GM10847 (cell line): Measurements from ENCODE around the gene RGS2.

Experiments used
- POLR2A ChIP-seq: IDR thresholded peaks from 2 replicates; pipeline ENCODE4 v1.6.1; 2011; ENCODE audit not compliant: insufficient read length; ENCODE audit errors: extremely low read depth

Gene RGS2, protein sequence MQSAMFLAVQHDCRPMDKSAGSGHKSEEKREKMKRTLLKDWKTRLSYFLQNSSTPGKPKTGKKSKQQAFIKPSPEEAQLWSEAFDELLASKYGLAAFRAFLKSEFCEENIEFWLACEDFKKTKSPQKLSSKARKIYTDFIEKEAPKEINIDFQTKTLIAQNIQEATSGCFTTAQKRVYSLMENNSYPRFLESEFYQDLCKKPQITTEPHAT

DNA sequence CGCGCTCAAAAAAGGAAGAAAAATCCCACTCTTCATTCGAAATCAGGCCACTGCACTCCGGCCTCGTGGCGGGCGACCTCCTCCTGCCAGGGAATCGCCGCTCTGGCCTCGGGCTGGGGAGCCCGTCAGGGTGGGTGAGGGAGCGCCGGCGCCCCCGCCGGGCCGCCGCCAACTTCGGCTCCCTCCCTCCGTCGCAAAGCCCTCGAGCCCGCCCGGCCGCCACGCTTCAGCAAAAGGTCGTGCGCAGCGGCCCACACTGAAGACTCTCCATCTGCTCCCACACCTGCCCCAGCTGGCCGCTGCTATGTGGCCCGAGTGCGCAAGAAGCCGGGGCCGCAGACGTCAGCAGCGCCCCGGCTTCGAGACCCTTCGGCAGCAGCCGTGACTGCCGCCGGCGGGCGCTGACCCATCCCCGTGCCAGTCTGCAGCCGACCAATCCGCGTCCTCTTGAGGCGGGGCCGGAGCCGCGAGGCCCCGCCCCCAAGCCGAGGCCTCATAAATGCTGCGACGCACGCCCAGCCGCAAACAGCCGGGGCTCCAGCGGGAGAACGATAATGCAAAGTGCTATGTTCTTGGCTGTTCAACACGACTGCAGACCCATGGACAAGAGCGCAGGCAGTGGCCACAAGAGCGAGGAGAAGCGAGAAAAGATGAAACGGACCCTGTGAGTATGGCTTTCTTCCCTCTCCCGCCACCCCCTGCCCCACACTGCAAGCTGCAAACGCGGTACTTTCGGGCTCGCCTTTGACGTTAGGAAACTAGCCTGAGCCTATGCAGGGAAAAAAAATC lies at the start of gene RGS2:
RGS2 (plus strand) TSS at position 522 of the 789 bp plus-strand sequence; CDS start at position 555, 33 bp downstream.
- TF ChIP-seq POLR2A: peak; percentile 98

DNA sequence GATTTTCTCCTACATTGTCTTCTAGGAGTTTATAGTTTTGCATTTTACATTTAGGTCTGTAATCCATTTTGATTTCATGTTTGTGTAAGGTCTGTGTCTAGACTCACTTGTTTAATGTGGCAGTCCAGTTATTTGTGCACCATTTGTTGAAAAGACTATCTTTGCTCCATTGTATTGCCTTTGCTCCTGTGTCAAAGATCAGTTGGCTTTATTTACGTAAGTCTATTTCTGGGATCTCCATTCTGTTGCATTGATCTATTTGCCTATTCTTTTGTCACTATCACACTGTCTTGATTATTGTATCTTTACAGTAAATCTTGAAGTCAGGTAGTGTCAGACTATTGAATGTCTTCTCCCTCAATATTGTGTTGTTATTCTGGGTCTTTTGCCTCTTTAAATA lies 49.7 kb upstream of the RGS2 start:
- no peak for TF ChIP-seq POLR2A

DNA sequence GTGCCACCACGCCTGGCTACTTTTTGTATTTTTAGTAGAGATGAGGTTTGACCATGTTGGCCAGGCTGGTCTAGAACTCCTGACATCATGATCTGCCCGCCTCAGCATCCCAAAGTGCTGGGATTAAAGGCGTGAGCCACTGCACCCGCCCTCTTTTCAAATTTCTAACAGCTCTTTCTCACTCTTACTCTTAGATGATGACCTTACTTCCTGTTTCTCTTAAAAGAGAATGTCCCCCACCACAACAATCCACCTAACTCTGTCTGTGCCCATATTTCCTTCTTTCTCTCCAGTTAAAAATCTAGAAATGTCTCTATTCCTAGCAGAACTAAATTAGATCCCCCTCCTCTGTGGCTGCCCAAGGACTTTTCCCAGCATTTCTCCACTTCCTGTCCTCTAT lies 46.6 kb upstream of the RGS2 start:
- TF ChIP-seq POLR2A: no peak

DNA sequence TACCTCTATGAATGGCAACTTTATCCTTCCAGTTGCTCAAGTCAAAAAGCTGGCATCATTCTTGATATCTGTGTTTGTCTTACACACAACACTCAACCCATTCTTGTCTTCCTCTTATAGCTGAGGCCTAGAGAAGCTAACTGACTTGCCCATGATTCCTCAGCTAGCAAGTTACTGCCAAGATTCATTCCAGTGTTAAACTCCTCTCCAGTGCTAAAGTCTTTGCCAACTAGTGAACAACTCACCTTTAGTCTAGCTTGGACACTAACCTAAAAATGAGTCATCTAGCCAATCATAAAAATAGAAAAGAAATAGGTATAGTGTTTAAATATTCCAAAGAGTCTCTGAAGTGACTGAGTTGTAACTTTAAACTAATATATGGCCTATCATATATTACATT lies 45.6 kb upstream of the RGS2 start:
- no peak for TF ChIP-seq POLR2A

DNA sequence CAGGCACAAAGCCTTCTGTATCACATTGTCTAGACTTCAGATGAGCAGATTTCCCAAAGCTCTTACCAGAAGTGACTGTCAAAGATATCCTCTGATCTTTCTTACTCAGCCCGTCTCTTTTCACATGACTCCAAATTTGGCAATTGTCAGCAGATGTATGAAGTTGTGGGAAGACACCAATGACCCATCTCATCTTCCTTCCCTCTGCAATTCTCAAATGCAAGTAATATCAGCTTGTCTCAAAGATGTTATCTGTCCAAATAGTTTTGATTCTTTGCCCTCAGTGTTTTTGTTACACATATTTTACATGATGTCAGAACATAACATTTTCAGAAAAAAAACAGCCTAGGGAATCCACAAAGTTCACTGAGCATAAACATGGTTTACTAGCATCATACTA lies 45.1 kb upstream of the RGS2 start:
- no peak for TF ChIP-seq POLR2A

DNA sequence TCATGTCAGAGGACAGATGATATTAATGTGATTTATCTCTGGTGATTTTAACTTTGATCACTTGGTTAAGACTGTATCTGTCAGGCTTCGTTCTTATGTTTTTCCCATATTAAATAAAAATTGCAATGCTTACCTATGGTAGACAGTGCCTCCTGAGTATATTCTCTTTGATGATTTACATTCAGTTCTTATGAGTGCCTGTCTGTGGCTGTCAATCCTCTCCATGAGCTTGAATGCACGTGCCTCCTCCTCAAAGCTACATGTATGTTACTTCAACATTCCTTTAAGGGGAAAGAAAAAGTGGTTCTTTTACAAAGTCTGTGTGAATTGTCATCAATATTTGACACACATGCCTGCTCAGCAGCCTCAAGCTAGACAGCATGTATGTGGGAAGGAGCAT lies 44.2 kb upstream of the RGS2 start:
- no peak for TF ChIP-seq POLR2A

DNA sequence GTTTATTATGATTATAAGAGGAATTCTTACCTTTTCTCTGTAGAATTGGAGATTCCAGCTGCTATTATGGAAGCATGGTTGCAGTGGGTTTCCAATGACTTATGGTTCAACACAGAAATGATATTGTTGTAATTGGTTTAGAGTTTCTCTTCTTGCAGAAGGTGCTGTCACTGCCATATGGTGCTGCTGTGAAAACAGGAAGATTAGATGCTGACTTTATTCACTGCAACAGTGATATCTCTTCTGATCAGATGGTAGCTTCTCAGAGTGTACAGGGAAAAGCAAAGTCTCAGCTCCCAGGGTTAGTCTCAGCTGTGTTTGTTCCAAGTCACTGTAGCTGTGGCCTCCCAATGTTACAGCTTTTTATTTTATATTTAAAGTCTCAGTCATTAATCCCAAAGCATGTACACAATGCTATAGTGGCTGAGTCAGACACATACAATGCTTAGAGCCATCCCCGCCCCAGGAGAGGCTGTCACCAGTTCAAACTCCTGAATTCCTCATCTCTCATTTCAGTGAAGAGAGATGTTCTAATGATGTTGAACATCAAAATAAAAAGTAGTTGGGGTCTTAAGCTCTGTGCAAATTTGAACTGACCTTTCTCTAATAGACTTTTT lies 42.7 kb upstream of the RGS2 start:
- no peak for TF ChIP-seq POLR2A

DNA sequence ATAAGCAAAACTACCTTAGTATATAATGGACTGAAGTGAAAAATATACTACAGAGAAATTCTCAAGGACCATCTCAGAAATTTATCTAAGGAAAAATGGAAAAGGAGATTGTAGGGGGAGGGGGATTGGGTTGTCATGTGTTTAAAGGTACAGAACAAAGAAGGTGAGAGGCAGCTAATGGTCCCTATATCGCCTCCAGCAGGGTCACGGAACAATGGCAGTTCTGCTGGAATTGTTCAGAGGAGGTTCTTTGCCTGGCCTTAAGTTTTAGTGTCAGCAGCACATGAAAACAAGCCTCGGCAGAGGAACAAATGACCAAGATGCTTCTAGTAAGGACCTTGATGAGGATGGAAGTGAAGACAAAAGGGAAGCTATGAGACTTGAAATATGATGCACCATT lies 42.0 kb upstream of the RGS2 start:
- no peak for TF ChIP-seq POLR2A

DNA sequence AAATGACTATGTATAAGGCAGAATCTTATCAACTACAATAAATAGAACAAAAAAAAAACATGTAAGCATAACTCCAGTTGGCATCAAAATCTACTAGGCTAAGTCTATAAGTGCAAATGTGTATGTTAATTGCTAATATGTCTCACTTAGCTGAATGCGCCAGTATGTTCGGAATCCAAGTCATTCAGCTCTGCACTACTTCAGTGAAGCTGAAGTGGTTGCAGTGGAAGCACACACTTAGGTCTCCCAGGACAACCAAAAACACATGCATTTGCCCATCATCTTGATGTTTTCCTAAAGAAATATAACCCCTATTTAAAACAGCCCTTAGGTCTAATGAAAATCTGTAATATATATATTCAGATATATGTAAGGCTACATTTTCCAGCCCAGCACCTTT lies 41.0 kb upstream of the RGS2 start:
- no peak for TF ChIP-seq POLR2A

DNA sequence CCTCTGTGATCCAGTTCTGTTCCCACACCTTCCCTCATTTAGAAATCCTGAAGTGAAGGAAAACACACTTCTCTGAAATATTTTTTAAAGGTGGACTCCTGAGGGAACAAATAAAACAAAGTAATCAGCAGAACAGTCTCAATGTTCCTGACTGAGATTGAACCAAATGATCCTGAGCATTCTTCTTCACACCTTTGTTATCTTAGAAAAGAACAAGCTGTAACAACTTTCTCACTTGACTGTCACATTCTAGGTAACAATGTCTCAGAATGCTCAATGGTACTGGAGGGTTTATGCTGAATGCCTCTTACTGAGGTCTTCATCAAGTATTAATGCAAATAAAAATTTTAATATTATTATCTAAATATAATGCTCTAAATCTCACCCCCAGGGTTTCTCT lies 40.4 kb upstream of the RGS2 start:
- TF ChIP-seq POLR2A: no peak

DNA sequence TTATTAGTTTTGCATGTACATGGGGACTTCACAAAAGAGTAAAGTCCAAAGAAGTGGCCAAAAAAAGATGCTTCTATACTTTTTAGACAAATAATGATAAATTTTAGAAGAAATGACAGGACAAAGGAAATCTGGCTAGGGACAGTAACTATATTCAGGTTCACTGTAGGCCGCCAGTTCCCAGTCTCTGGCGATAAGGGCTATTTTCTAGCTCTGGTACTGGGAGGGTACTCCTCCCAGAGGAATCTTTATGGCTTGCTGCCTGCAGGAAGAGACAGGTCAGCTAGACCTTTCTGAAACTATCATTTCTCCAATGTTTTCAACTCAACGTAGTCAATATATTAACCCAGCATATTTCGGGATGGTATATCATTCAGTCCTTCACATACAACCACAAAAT lies 37.5 kb upstream of the RGS2 start:
- TF ChIP-seq POLR2A: no peak

DNA sequence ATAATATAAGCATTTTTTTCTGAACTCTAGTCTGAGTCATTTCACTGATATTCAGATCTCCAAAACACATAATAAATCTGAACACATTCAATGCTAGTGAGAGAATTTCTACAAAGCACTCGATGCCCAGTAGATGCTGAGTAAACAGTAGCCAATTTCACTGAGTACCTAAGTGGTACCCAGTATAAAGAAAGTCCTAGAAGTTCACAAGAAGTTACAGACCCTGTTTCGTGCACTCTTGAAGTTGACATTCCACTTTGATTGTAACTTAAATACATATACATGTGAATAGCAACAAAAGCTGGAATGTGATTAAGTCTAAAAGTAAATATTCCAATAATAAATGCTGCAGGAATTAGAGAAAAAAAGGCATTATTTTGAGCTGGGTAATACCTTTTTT lies 33.2 kb upstream of the RGS2 start:
- no peak for TF ChIP-seq POLR2A

DNA sequence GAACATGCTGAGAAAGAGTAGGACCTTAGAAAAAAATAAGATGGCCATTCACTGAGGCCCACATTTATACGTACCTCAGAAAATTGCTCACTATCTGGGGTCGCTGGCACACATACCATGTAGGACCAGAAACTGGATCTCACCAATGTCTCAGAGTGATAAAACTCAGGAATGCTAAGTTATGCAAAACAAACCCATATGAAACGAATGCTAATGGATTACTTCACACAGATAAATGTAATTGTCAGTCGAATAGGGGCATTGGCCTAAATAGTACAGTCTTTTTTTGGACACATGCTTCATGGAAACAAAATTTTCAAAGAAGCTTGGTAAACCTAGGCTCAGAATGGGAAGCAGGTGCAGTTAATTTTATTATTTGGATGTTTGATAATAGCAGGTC lies 32.6 kb upstream of the RGS2 start:
- no peak for TF ChIP-seq POLR2A

DNA sequence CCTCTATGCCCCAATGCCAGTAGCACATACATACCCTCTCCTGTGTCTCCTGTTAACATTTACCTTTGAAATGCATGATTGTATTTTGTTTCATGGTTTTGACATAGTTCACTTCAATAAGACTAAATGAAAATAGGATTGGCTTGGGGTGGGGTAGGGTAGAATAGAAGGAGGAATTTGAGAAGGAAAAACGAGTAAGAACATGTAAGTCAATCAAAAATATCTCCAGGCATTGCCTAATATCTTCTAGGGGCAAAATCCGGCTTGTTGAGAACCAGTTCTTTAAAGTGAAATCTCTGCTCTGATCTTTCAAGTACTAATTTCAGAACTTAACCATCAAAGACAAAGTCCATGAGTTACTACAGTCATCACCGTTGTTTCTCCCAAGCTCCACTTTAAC lies 31.8 kb upstream of the RGS2 start:
- TF ChIP-seq POLR2A: no peak

DNA sequence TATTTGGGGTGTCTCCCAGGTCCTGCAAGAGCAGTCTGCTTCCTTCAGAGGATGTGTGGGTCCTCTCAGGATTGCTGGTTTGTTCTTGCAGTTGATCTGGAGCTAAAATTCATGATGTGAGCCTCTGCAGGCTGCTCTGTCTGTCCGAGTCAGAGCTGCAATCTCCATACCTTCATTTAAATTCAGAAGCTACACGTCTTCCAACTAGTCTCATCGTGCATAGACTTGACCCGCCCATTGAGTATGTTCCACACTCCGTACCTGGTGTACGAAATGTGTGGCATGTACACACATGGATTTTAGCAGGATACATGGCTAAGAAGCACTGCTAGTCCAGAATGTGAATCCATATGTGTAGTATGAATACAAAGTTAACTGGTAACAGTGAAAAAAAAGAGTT lies 25.0 kb upstream of the RGS2 start:
- no peak for TF ChIP-seq POLR2A

DNA sequence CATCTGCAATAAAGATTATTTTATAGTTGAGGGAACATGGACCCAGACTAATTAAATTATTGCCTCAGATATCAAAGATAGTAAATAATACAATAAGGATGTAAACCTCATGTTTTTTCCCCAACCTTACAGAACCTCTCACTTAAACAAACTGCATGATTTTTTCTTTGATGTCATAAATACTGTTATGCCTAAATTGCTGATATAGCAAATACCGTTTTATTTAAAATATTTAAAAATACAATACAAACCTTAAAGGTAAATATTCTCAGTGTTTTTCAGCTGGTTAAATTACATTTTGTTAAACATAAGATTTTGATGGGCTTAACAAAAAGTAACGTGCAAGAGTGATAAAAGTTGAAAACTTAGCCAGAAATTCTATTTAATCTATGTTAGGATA lies 24.4 kb upstream of the RGS2 start:
- no peak for TF ChIP-seq POLR2A
